Neural progenitor cell (in vitro differentiated cells): ENCODE results near the gene GUSB.

Experiments used
- CTCF ChIP-seq: fragments of 200-600 bp; sonication (generic); IDR thresholded peaks from 2 replicates; pipeline ENCODE4 v1.5.1; 2017; ENCODE audit warnings: antibody characterized with exemption, mild to moderate bottlenecking
- EZH2 ChIP-seq: fragments of 200-600 bp; sonication (generic); IDR thresholded peaks from 2 replicates; pipeline ENCODE4 v1.6.1; 2017; ENCODE audit warnings: antibody characterized with exemption, mild to moderate bottlenecking, moderate library complexity

- TF ChIP-seq CTCF (peak; percentile 37), EZH2 (no peak)
Measured at GRCh38 chr7:66013938-66014337, 31.9 kb upstream of the GUSB start.
